ENCODE measurements around the gene PTPRM.

PTPRM gene

DNA sequence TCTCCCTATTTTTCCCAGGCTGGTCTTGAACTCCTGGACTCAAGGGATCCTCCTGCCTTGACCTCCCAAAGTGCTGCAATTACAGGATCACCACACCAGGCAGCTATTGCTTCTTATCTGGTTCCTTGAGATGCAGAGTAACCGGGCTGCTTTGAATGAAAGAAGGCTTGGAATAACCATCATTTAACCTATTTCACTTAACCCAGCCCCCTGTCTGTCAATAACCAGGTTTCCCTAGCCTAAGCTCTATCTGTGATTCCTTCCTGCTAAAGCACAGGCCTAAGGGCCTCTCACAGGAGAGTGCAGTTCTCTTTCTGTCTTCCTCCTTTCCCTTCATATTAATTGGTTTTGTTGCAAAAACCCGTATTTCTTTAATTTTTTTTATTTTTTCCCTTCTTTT lies 648.6 kb downstream of the PTPRM start:
- H3K4me1 ChIP-seq (ENCODE audit: control insufficient read depth in 1 of 2, insufficient read depth in 1 of 2, low read depth in 1 of 2, low read length in 1 of 2): no peaks in the 10 kb centered on the region
- no peaks in the 10 kb centered on the region for H3K27me3 ChIP-seq
- no peak overlapping the region for H3K4me3 ChIP-seq (ENCODE audit: low read depth in 1 of 2, low read length in 1 of 2)
- no peaks in the 10 kb centered on the region for H3K9me3 ChIP-seq
- TF ChIP-seq, protein P1, sequence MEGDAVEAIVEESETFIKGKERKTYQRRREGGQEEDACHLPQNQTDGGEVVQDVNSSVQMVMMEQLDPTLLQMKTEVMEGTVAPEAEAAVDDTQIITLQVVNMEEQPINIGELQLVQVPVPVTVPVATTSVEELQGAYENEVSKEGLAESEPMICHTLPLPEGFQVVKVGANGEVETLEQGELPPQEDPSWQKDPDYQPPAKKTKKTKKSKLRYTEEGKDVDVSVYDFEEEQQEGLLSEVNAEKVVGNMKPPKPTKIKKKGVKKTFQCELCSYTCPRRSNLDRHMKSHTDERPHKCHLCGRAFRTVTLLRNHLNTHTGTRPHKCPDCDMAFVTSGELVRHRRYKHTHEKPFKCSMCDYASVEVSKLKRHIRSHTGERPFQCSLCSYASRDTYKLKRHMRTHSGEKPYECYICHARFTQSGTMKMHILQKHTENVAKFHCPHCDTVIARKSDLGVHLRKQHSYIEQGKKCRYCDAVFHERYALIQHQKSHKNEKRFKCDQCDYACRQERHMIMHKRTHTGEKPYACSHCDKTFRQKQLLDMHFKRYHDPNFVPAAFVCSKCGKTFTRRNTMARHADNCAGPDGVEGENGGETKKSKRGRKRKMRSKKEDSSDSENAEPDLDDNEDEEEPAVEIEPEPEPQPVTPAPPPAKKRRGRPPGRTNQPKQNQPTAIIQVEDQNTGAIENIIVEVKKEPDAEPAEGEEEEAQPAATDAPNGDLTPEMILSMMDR (IDR thresholded peaks at IDR 0.05): no peak
- no peak overlapping the region for H3K27ac ChIP-seq
- no peaks in the 10 kb centered on the region for H3K36me3 ChIP-seq

DNA sequence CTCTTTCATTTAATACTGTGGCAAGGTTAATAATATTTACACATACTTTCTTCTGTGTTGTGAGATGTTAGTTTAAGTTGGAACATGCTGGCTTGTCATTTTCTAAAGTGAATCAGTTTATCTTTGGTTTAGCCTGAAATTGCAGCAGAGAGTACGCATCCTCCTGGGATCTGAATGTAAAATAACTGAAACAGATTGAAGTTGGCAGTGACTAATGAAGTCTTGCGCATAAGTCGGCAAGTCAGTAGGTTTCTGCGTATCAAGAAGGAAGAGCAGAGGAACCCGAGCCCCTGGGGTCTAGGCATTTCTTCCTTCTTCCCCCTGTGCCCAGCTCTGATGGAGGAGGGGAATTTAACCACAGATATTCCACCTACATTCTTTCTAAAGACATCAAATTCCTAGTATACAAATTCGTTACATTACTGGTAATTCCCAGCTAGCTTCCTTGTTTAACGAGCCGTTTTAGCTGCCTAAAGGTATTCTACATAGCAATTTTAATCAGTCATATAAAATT lies 650.0 kb downstream of the PTPRM start:
- Histone ChIP-seq H3K27ac (no peak overlapping the region), H3K9me3 (no peaks in the 10 kb centered on the region), H3K4me3 (ENCODE audit: low read depth in 1 of 2, low read length in 1 of 2) (no peak overlapping the region), H3K36me3 (no peaks in the 10 kb centered on the region), H3K27me3 (no peaks in the 10 kb centered on the region), H3K4me1 (ENCODE audit: control insufficient read depth in 1 of 2, insufficient read depth in 1 of 2, low read depth in 1 of 2, low read length in 1 of 2) (no peaks in the 10 kb centered on the region)
- TF ChIP-seq, protein P1 (IDR thresholded peaks at IDR 0.05): no peak

DNA sequence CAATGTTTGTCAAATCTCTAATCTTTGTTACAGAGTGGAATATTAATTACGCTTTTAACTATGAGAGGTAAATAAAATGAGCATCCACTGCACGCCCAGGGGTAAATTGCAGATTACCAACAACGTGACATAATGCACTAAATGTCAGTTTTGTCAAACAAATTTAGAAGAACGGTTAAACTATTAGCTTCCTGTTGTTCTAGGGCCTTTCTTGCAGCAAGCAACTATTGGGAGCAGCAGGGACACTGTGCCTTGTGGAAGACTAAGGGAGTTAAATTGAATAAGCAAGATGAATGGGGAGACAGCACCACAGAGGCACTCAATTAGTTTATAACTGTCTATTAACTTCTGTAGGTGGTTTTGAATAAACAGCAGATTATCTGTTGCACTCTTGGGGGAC lies 651.1 kb downstream of the PTPRM start:
- H3K27me3 ChIP-seq: no peaks in the 10 kb centered on the region
- TF ChIP-seq, protein P1 (IDR thresholded peaks at IDR 0.05): no peak
- no peaks in the 10 kb centered on the region for H3K9me3 ChIP-seq
- no peak overlapping the region for H3K4me3 ChIP-seq (ENCODE audit: low read depth in 1 of 2, low read length in 1 of 2)
- no peaks in the 10 kb centered on the region for H3K4me1 ChIP-seq (ENCODE audit: control insufficient read depth in 1 of 2, insufficient read depth in 1 of 2, low read depth in 1 of 2, low read length in 1 of 2)
- no peaks in the 10 kb centered on the region for H3K36me3 ChIP-seq
- no peak overlapping the region for H3K27ac ChIP-seq

DNA sequence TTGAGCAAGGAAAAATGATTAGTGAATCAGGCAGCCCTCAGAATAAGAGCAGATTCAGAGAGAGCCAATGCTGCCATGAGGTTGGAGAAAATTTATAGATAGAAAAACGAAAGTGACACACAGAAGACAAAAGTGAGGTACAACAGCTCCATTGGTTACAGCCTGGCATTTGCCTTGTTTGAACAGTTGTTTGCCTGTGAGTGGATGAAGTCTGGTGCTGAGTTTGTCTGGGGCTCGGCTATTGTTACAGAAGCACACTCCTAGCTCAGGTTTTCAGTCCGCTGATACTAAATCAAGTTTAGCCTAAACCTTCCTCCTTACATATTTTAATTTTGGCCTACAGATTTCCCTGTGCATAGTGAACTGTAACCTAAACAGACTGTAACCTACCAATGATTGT lies 654.3 kb downstream of the PTPRM start:
- Histone ChIP-seq H3K4me3 (ENCODE audit: low read depth in 1 of 2, low read length in 1 of 2) (no peak overlapping the region), H3K9me3 (no peaks in the 10 kb centered on the region)
- TF ChIP-seq, protein P1 (IDR thresholded peaks at IDR 0.05): no peak

DNA sequence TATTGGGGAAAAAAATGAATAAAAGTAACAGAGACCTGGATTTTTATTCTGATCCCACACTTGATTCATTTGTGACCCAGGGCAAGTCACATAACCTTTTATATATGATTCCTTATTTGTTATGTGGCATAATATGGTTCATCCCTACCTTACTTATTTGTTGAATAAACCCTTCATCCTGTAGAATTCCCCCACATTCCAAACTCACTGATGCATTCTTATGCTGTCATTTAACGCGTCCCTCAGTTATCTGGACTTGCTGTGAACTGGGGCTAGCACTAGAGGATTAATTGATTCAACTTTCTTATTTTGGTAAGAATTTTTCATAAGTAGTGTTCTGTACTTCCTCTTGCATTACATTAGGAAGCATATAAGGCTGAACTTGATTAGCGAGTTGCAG lies 657.5 kb downstream of the PTPRM start:
- TF ChIP-seq, protein P1 (IDR thresholded peaks at IDR 0.05): no peak
- Histone ChIP-seq H3K36me3 (no peaks in the 10 kb centered on the region), H3K4me1 (ENCODE audit: control insufficient read depth in 1 of 2, insufficient read depth in 1 of 2, low read depth in 1 of 2, low read length in 1 of 2) (no peaks in the 10 kb centered on the region), H3K27ac (no peak overlapping the region), H3K9me3 (no peaks in the 10 kb centered on the region), H3K27me3 (no peaks in the 10 kb centered on the region), H3K4me3 (ENCODE audit: low read depth in 1 of 2, low read length in 1 of 2) (no peak overlapping the region)

More for the DNA sequence above, 654.3 kb downstream of the PTPRM start:
- no peak overlapping the region for H3K27ac ChIP-seq
- H3K36me3 ChIP-seq: no peaks in the 10 kb centered on the region
- no peaks in the 10 kb centered on the region for H3K4me1 ChIP-seq (ENCODE audit: control insufficient read depth in 1 of 2, insufficient read depth in 1 of 2, low read depth in 1 of 2, low read length in 1 of 2)
- no peaks in the 10 kb centered on the region for H3K27me3 ChIP-seq

DNA sequence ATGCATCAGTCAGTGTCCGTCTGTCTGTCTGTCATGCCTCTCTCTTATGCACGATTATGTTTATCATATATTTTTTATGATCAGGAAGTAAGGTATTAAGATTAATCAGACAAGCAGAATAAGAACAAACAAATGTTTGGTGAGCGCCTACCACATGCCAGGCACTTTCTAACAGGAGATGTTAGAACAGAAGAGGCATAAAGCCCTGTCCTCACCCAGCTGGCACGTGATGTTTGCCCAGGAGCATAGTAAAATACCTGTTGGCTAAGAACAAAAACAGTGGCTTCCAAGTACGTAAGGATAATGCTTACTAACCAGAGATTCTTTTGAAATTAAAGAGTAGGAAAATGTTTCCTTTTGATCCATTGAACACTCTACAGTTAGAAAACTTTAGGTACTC lies 661.9 kb downstream of the PTPRM start:
- H3K9me3 ChIP-seq: no peaks in the 10 kb centered on the region
- H3K27me3 ChIP-seq: no peaks in the 10 kb centered on the region
- no peak overlapping the region for H3K4me3 ChIP-seq (ENCODE audit: low read depth in 1 of 2, low read length in 1 of 2)

More for the DNA sequence above, 661.9 kb downstream of the PTPRM start:
- Histone ChIP-seq H3K4me1 (ENCODE audit: control insufficient read depth in 1 of 2, insufficient read depth in 1 of 2, low read depth in 1 of 2, low read length in 1 of 2) (no peaks in the 10 kb centered on the region), H3K36me3 (no peaks in the 10 kb centered on the region), H3K27ac (no peak overlapping the region)
- TF ChIP-seq, protein P1 (IDR thresholded peaks at IDR 0.05): no peak

Measured in neutrophil (primary cell).